ENCODE measurements around the gene TMEM222. TPM values are rescaled to one million over a fixed set of nuclear protein-coding genes. Genes with fewer than 3 reads are reported as not detected.

The TMEM222 gene
- total RNA-seq, 2 experiments from 2014 or later: 21.8 to 22.5 TPM

- ATAC-seq (ENCODE audit: poor library complexity): no peak
- Mint-ChIP-seq H3K9me3 (no peaks in the 10 kb centered on the region), H3K4me3 (peak overlapping the region; percentile 75), H3K36me3 (ENCODE audit: low read depth) (peaks cover 52% of the 10 kb centered on the region), H3K4me1 (ENCODE audit: low read depth) (peaks cover 47% of the 10 kb centered on the region), H3K27me3 (no peaks in the 10 kb centered on the region), H3K27ac (peak overlapping the region; percentile 94)
- no peak for DNase-seq
- no peaks in the 10 kb centered on the region for H3K9me3 ChIP-seq (ENCODE audit: control insufficient read depth in 1 of 2, insufficient read depth in 1 of 2, low read length in 2 of 2)
- H3K36me3 ChIP-seq (ENCODE audit: insufficient read depth, low read length): peaks cover 36% of the 10 kb centered on the region
- H3K4me1 ChIP-seq (ENCODE audit: insufficient read depth, low read length): peaks cover 36% of the 10 kb centered on the region
- no peak overlapping the region for H3K4me3 ChIP-seq (ENCODE audit: low read length)
- POLR2A ChIA-PET: interaction anchor here (6.3 kb wide), 1 partner anchor 19 kb away, joined by 56 read pairs; no protein-coding TSS in a partner anchor
- TF ChIP-seq CTCF (IDR thresholded peaks at IDR 0.05): no peak
- CTCF ChIA-PET: interaction anchor here (1.7 kb wide), 1 partner anchor 19 kb away, joined by 5 read pairs; no protein-coding TSS in a partner anchor
- H3K27me3 ChIP-seq (ENCODE audit: control insufficient read depth in 1 of 2, insufficient read depth in 2 of 2, low read length in 2 of 2): no peaks in the 10 kb centered on the region
- no peak overlapping the region for H3K27ac ChIP-seq (ENCODE audit: low read depth in 1 of 2, low read length in 2 of 2)
- intact Hi-C loops (cut with DNase I, micrococcal nuclease): no loop called here
Measured at GRCh38 chr1:27338751-27339150, 16.8 kb downstream of the TMEM222 start.

- no peak overlapping the region for H3K27ac ChIP-seq (ENCODE audit: low read depth in 1 of 2, low read length in 2 of 2)
- H3K4me1 ChIP-seq (ENCODE audit: insufficient read depth, low read length): peaks cover 41% of the 10 kb centered on the region
- ATAC-seq (ENCODE audit: poor library complexity) (no peak), DNase-seq (no peak)
- H3K27ac Mint-ChIP-seq: peak overlapping the region; percentile 94
- no peaks in the 10 kb centered on the region for H3K9me3 Mint-ChIP-seq
- intact Hi-C loops (cut with DNase I, micrococcal nuclease): no loop called here
- CTCF ChIA-PET: no interaction called here
- no peak overlapping the region for H3K4me3 ChIP-seq (ENCODE audit: low read length)
- H3K4me3 Mint-ChIP-seq: peak overlapping the region; percentile 67
- H3K27me3 Mint-ChIP-seq: no peaks in the 10 kb centered on the region
- H3K36me3 Mint-ChIP-seq (ENCODE audit: low read depth): peaks cover 47% of the 10 kb centered on the region
- peaks cover 50% of the 10 kb centered on the region for H3K4me1 Mint-ChIP-seq (ENCODE audit: low read depth)
- H3K9me3 ChIP-seq (ENCODE audit: control insufficient read depth in 1 of 2, insufficient read depth in 1 of 2, low read length in 2 of 2): no peaks in the 10 kb centered on the region
- TF ChIP-seq CTCF (IDR thresholded peaks at IDR 0.05): no peak
- no peaks in the 10 kb centered on the region for H3K27me3 ChIP-seq (ENCODE audit: control insufficient read depth in 1 of 2, insufficient read depth in 2 of 2, low read length in 2 of 2)
- POLR2A ChIA-PET: interaction anchor here (6.3 kb wide), 1 partner anchor 18 kb away, joined by 56 read pairs; no protein-coding TSS in a partner anchor
- peaks cover 31% of the 10 kb centered on the region for H3K36me3 ChIP-seq (ENCODE audit: insufficient read depth, low read length)
Measured at GRCh38 chr1:27339213-27339612, 17.2 kb downstream of the TMEM222 start.

GRCh38 chr1:27341525-27342252 is 19.7 kb downstream of the TMEM222 start, which contains the start of gene SYTL1:
TSS of gene SYTL1 (plus strand) at chr1:27342022. CDS start at chr1:27345335, 3,313 bp downstream.
- H3K9me3 Mint-ChIP-seq: no peaks in the 10 kb centered on the region
- Histone ChIP-seq H3K27me3 (ENCODE audit: control insufficient read depth in 1 of 2, insufficient read depth in 2 of 2, low read length in 2 of 2) (no peaks in the 10 kb centered on the region), H3K9me3 (ENCODE audit: control insufficient read depth in 1 of 2, insufficient read depth in 1 of 2, low read length in 2 of 2) (no peaks in the 10 kb centered on the region), H3K36me3 (ENCODE audit: insufficient read depth, low read length) (peaks cover 27% of the 10 kb centered on the region), H3K4me3 (ENCODE audit: low read length) (peak within 1 kb of the TSS; percentile 89), H3K4me1 (ENCODE audit: insufficient read depth, low read length) (peaks cover 63% of the 10 kb centered on the region), H3K27ac (ENCODE audit: low read depth in 1 of 2, low read length in 2 of 2) (peak within 1 kb of the TSS; percentile 80 to 84)
- intact Hi-C loops (cut with DNase I, micrococcal nuclease): loop anchor here (1.0 to 10.0 kb wide), 5 partner anchors 8 to 1213 kb away; partner anchors contain the start of genes TMEM222 (in 2 of the 2) and TRNAU1AP (in 1 of the 2)
- H3K27ac Mint-ChIP-seq: peak within 1 kb of the TSS; percentile 94
- TF ChIP-seq CTCF (IDR thresholded peaks at IDR 0.05): no peak
- H3K27me3 Mint-ChIP-seq: no peaks in the 10 kb centered on the region
- DNase-seq: peak; percentile 45 to 82 (median 59)
- H3K36me3 Mint-ChIP-seq (ENCODE audit: low read depth): peaks cover 43% of the 10 kb centered on the region
- H3K4me3 Mint-ChIP-seq: peak within 1 kb of the TSS; percentile 98
- H3K4me1 Mint-ChIP-seq (ENCODE audit: low read depth): peaks cover 64% of the 10 kb centered on the region
- ChIA-PET POLR2A (interaction anchor here (0.6 to 6.3 kb wide), 16 partner anchors 8 to 384 kb away, joined by 3 to 56 read pairs (median 4); partner anchors contain the start of genes FAM76A and TMEM222), CTCF (interaction anchor here (1.0 to 3.7 kb wide), 7 partner anchors 9 to 53 kb away, joined by 3 to 30 read pairs (median 6); no protein-coding TSS in a partner anchor)
- peak; percentile 61 for ATAC-seq (ENCODE audit: poor library complexity)
